Measurements from ENCODE around the gene NR1H3. TPM values are rescaled to one million over a fixed set of nuclear protein-coding genes. Genes with fewer than 3 reads are reported as not detected.
A peak's percentile ranks its signal among the peaks of the same experiment; 100 is the strongest.

Gene NR1H3
- total RNA-seq, 1 experiment from 2014 or later: 26.3 TPM

DNA sequence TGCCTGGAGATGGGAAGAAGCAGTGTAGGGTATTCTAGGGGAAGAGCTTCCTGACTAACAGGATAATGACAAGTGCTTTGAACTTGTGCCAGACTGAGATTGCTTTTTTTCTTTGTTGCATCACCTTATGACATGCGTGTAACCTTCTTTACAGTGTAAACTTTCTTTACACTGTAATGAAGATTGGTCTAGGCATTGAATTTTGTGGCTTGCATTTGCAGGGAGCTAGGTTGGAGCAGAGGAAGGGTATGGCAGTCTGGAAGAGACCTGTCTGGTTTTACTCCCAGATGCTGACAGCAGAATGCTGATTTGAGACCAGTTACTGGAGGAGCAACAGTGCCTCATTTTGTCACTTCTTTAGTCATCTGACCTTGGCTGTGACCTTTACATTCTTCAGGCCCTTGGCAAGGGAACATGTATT lies 37.4 kb upstream of the NR1H3 start:
- no peak overlapping the region for H4K8ac ChIP-seq (replicated peaks; ENCODE audit: insufficient read length, low read depth, low read length)
- H4K5ac ChIP-seq (ENCODE audit: insufficient read length, low read depth, low read length): no peak overlapping the region
- no peaks in the 10 kb centered on the region for H4K20me1 ChIP-seq (ENCODE audit: control insufficient read depth, insufficient read depth, insufficient read length)
- H3K18ac ChIP-seq (ENCODE audit: insufficient read length, low read depth, low read length): no peak overlapping the region
- no peak overlapping the region for H3K4me3 Mint-ChIP-seq
- H3K79me2 ChIP-seq (ENCODE audit: insufficient read depth, low read length): peaks cover 2% of the 10 kb centered on the region; the same call in 1 of the 2 replicates
- H3K4me2 ChIP-seq (ENCODE audit: insufficient read depth, insufficient read length, low read length): no peak overlapping the region
- no peak overlapping the region for H2BK12ac ChIP-seq (ENCODE audit: insufficient read length, low read depth, low read length)
- H2BK5ac ChIP-seq (ENCODE audit: insufficient read length, low read length): no peak overlapping the region
- no peaks in the 10 kb centered on the region for H3K9me3 Mint-ChIP-seq
- no peak overlapping the region for H2AK5ac ChIP-seq (ENCODE audit: insufficient read length, low read length)
- no peak overlapping the region for H2BK15ac ChIP-seq (ENCODE audit: low read depth, low read length)
- no peak overlapping the region for H2BK120ac ChIP-seq (ENCODE audit: low read depth, low read length, poor library complexity, severe bottlenecking)
- no peak overlapping the region for H3K14ac ChIP-seq (ENCODE audit: insufficient read depth, low read length)
- H3T11ph ChIP-seq (ENCODE audit: low read length): no peak overlapping the region
- H3K56ac ChIP-seq (ENCODE audit: insufficient read length, low read depth, low read length): no peak overlapping the region
- H3K23me2 ChIP-seq (ENCODE audit: insufficient read length, low read depth, low read length, poor library complexity, severe bottlenecking): peaks cover 12% of the 10 kb centered on the region
- H3K9ac ChIP-seq (ENCODE audit: extremely low read depth, insufficient read length, low read length): no peak overlapping the region
- no peaks in the 10 kb centered on the region for H3K79me1 ChIP-seq (ENCODE audit: insufficient read depth, low read depth, low read length, poor library complexity, severe bottlenecking)
- peaks cover 24% of the 10 kb centered on the region in 2 experiments for H3K4me1 Mint-ChIP-seq
- no peak overlapping the region for H3K4ac ChIP-seq (ENCODE audit: low read depth, low read length)
- no peak overlapping the region for H2AFZ ChIP-seq (ENCODE audit: low read length)
- no peak overlapping the region for H3K27ac ChIP-seq (ENCODE audit: insufficient read length, low read depth, low read length)
- H4K91ac ChIP-seq (ENCODE audit: insufficient read length, low read depth, low read length): no peak overlapping the region
- WGBS (ENCODE audit: extremely low coverage, insufficient read length, low lambda C conversion rate): no CpG with 5 or more reads among the region's 1 CpG
- H3K23ac ChIP-seq (ENCODE audit: insufficient read length, low read depth, low read length): no peak overlapping the region
- H2BK20ac ChIP-seq (ENCODE audit: low read depth, low read length, poor library complexity, severe bottlenecking): no peak overlapping the region
- no peaks in the 10 kb centered on the region for H3K9me3 ChIP-seq (ENCODE audit: control insufficient read depth, low read depth, low read length)
- no peak for DNase-seq
- peak overlapping the region in 2 of 3 experiments; percentile 32 to 71; a peak in 3 of 7 replicates for H3K27ac Mint-ChIP-seq
- no peaks in the 10 kb centered on the region for H3K27me3 Mint-ChIP-seq (ENCODE audit: low read depth)
- no peaks in the 10 kb centered on the region for H3K27me3 ChIP-seq (ENCODE audit: insufficient read depth, low read length)
- TF ChIP-seq CTCF (conservative IDR thresholded peaks at IDR 0.05): no peak
- no peaks in the 10 kb centered on the region; the same call in 1 of the 2 replicates for H3K4me1 ChIP-seq (ENCODE audit: insufficient read depth, low read length)
- peaks cover 0 to 58% (median 51%) of the 10 kb centered on the region in 3 experiments; a peak in 5 of 7 replicates for H3K36me3 Mint-ChIP-seq (ENCODE audit: insufficient read depth in 1 of 3, low read depth in 3 of 3)

Measured in H9 (cell line).